Lung (tissue), 16 donors: ENCODE data around the gene EXOC2. TPM values are rescaled to one million over a fixed set of nuclear protein-coding genes. Genes with fewer than 3 reads are reported as not detected.

Experiments
- ATAC-seq: fragments of 200-7000 bp; cut with Tn5 transposase; one replicate; pipeline ENCODE4 v1.9.1; 2020; ENCODE audit warnings: moderate number of reproducible peaks; ENCODE audit not compliant: insufficient read depth, low FRiP score
- DNase-seq, 3 donors: peaks; one replicate each; pipeline ENCODE4 v3.0.0-alpha.2; 2013 to 2017
- H3K27ac ChIP-seq, 2 donors: one replicate each; pipeline ENCODE4 v1.5.1; 2013; ENCODE audit warnings: mild to moderate bottlenecking in 2 of 2, moderate library complexity in 2 of 2, control low read depth in 1 of 2, inconsistent platforms in 1 of 2, low read depth in 1 of 2, low read length in 1 of 2
- H3K27me3 ChIP-seq, 3 donors: one replicate each; pipeline ENCODE4 v1.5.1; 2013; ENCODE audit warnings: low read length in 2 of 3; ENCODE audit not compliant: control insufficient read depth in 3 of 3, insufficient read depth in 3 of 3
- H3K36me3 ChIP-seq, 4 donors: one replicate each; pipeline ENCODE4 v1.5.1; 2013; ENCODE audit warnings: low read length in 4 of 4, mild to moderate bottlenecking in 1 of 4, moderate library complexity in 1 of 4; ENCODE audit not compliant: control insufficient read depth in 4 of 4, insufficient read depth in 4 of 4
- H3K4me1 ChIP-seq, 5 donors: one replicate each; pipeline ENCODE4 v1.5.1; 2013; ENCODE audit warnings: low read length in 5 of 5, mild to moderate bottlenecking in 2 of 5, moderate library complexity in 1 of 5; ENCODE audit not compliant: control insufficient read depth in 5 of 5, insufficient read depth in 5 of 5
- H3K4me3 ChIP-seq: one replicate; pipeline ENCODE4 v1.5.1; 2013; ENCODE audit warnings: mild to moderate bottlenecking, control low read depth, moderate library complexity
- H3K9ac ChIP-seq, 2 donors: one replicate each; pipeline ENCODE4 v1.5.1; 2013; ENCODE audit warnings: low read length in 2 of 2, control low read depth in 1 of 2; ENCODE audit not compliant: insufficient read depth in 1 of 2
- H3K9me3 ChIP-seq, 4 donors: one replicate each; pipeline ENCODE4 v1.5.1; 2013; ENCODE audit warnings: low read length in 3 of 4, mild to moderate bottlenecking in 1 of 4, moderate library complexity in 1 of 4; ENCODE audit not compliant: control insufficient read depth in 4 of 4, insufficient read depth in 3 of 4
- WGBS, 2 donors: extraction: QIAGEN DNeasy Blood & Tissue Kit; methylation state at CpG; one replicate each; pipeline ENCODE4 v1.1.7; 2013; 5-methylcytosine and 5-hydroxymethylcytosine counted together
- long read RNA-seq, 5 donors: transcript quantifications; one replicate each; lab custom pipeline, GENCODE V29; 2026
- polyA plus RNA-seq, 2 donors: library from polyadenylated mRNA; stranded (reverse); fragments of 200-250 nt; gene quantifications; one replicate each; pipeline ENCODE4 v1.2.1, GENCODE V29; 2013
- total RNA-seq, 2 donors: library from RNA; depleted of rRNA in 1 of 2; stranded (reverse); fragments of >200 nt in 1 of 2; gene quantifications; one replicate each; pipeline ENCODE4 v1.2.1, GENCODE V29; 2014 to 2021
- TF ChIP-seq, protein P1 (sequence below): IDR thresholded peaks from 2 replicates; pipeline ENCODE4 v1.5.1; 2012; ENCODE audit warnings: mild to moderate bottlenecking; ENCODE audit errors: control extremely low read depth, extremely low read depth
- donor health status: control.
- donor health status: control.
- donor health status: Bipolar disorder and iron deficiency.
- donor health status: healthy.
- donor health status: DM: yes; HTN: yes; CAD: no.

The EXOC2 gene
- total RNA-seq, result 10 to 100 TPM; 15.9 to 33.0 TPM
- polyA plus RNA-seq, result 1 to 10 TPM; 6.3 to 9.8 TPM
- long read RNA-seq, donor 1, full-length matches to known transcripts, result 4 of 4 reads
- long read RNA-seq, donor 1, partial matches to known transcripts, result 0 of 4 reads
- long read RNA-seq, donor 1, other reads (novel, unspliced or antisense), result 0 of 4 reads
- long read RNA-seq, donor 2, partial matches to known transcripts, result 0 of 1 reads
- long read RNA-seq, donor 2, other reads (novel, unspliced or antisense), result 0 of 1 reads
- long read RNA-seq, donor 3, full-length matches to known transcripts, result 7 of 7 reads
- long read RNA-seq, donor 3, partial matches to known transcripts, result 0 of 7 reads
- long read RNA-seq, donor 3, other reads (novel, unspliced or antisense), result 0 of 7 reads
- long read RNA-seq, donor 4, full-length matches to known transcripts, result 1 of 1 reads
- long read RNA-seq, donor 4, partial matches to known transcripts, result 0 of 1 reads
- long read RNA-seq, donor 4, other reads (novel, unspliced or antisense), result 0 of 1 reads
- long read RNA-seq, donor 5, full-length matches to known transcripts, result 4 of 9 reads
- long read RNA-seq, donor 5, partial matches to known transcripts, result 5 of 9 reads
- long read RNA-seq, donor 5, other reads (novel, unspliced or antisense), result 0 of 9 reads

- Histone ChIP-seq H3K4me3 (peak within 1 kb of the TSS; percentile 91), H3K27me3 (no peaks in the 10 kb centered on the region), H3K36me3 (peaks cover 0 to 3% (median 1%) of the 10 kb centered on the region in 4 donors), H3K4me1 (peaks cover 2 to 24% (median 6%) of the 10 kb centered on the region in 5 donors), H3K9ac (peak within 1 kb of the TSS; percentile 61 to 82), H3K27ac (peak within 1 kb of the TSS; percentile 85 to 94), H3K9me3 (no peaks in the 10 kb centered on the region)
- peak; percentile 85 to 90 (median 88) for DNase-seq
- TF ChIP-seq, protein P1, sequence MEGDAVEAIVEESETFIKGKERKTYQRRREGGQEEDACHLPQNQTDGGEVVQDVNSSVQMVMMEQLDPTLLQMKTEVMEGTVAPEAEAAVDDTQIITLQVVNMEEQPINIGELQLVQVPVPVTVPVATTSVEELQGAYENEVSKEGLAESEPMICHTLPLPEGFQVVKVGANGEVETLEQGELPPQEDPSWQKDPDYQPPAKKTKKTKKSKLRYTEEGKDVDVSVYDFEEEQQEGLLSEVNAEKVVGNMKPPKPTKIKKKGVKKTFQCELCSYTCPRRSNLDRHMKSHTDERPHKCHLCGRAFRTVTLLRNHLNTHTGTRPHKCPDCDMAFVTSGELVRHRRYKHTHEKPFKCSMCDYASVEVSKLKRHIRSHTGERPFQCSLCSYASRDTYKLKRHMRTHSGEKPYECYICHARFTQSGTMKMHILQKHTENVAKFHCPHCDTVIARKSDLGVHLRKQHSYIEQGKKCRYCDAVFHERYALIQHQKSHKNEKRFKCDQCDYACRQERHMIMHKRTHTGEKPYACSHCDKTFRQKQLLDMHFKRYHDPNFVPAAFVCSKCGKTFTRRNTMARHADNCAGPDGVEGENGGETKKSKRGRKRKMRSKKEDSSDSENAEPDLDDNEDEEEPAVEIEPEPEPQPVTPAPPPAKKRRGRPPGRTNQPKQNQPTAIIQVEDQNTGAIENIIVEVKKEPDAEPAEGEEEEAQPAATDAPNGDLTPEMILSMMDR, result no peak
- WGBS, 2 donors, result 1% methylated on average over 54 to 63 of the region's 63 CpGs
- ATAC-seq, result peak; percentile 96
Observed at GRCh38 chr6:692858-693722, at the start of gene EXOC2. Gene EXOC2, minus strand, starts transcription at chr6:693139. Its CDS starts 55,321 bp downstream, at chr6:637818.

DNA sequence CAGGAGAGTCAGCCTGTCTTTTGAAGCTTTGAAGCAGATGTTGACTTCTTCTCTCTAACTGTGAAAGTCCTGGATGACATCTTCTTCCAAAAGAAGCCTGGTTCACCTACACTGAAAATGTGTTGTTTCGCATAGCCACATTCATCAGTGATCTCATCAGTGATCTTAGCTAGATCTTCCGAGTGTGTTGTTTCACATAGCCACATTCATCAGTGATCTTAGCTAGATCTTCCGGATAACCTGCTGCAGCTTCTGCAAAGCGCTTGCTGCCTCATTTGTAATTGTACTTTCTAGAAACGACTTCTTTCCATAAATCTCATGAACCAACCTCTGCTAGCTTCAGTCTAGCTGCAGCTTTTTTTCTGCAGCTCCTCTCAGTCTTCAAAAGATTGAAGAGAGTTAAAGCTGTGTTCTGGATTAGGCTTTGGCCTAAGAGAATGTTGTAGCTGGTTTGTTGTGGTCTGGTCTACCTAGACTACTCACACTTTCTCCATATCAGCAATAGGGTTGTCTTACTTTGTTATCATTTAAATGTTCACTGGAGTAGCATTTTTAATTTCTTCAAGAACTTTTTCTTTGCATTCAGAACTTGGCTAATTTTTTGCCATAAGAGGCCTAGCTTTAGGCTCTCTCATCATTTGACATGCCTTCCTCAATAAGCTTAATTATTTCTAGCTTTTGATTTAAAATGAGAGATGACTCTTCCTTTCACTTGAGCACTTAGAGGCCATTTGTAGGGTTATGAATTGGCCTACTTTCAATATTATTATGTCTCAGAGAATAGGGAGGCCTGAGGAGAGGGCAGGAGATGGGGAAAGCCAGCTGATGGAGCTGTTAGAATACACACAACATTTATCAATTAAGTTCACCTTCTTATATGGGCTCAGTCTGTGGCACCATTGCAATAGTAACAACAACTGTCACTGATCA is 48.7 kb upstream of the EXOC2 start:
- no peak for ATAC-seq
- Histone ChIP-seq H3K36me3 (no peaks in the 10 kb centered on the region), H3K27me3 (no peaks in the 10 kb centered on the region), H3K4me3 (no peak overlapping the region), H3K9me3 (no peaks in the 10 kb centered on the region), H3K9ac (no peak overlapping the region), H3K4me1 (no peaks in the 10 kb centered on the region), H3K27ac (no peak overlapping the region)
- TF ChIP-seq, protein P1, result no peak
- no peak for DNase-seq
- WGBS, 2 donors, result 90 to 95% methylated on average over 5 of the region's 5 CpGs

DNA sequence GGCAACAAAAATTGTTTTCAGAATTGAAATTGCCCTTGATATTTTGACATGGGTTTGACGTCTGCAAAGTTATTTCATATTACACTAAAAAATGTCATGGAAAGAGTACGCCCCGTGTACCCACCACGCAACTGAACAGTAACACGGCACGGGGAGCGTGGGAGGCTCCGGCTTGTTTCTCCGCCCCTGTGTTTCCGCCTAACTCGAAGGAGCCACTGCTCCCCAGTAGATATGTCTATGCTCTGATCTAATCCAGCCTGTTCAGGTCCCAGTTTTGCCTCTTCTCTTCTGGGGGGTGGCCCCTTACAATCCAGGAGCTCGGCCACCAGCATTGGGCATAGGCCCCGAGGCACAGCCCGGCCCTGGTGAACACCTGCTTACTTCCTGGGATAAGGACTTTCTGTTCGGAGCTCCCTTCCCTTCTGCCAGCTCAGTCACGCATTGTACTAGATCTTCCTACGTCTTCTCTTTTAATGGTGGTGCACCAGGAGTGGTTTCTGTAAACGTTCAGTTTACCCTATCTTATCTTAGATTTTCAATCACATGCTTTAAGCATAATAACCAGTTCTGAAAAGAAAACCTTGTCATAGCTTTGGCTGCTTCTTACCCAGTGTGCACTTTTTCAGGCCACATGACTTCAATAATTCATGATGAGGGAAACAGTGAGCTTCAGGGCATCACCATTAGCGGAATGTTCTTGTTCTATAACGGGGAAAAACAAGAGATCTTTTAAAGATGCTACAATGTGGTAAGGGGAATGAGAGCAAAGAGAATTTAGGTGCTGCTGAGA is 43.9 kb upstream of the EXOC2 start:
- no peak overlapping the region for H3K9ac ChIP-seq
- H3K9me3 ChIP-seq, result no peaks in the 10 kb centered on the region
- DNase-seq, result no peak
- peaks cover 0 to 11% (median 0%) of the 10 kb centered on the region in 5 donors for H3K4me1 ChIP-seq
- no peak for ATAC-seq
- WGBS, 2 donors, result 83 to 89% methylated on average over 20 of the region's 20 CpGs
- no peak overlapping the region for H3K4me3 ChIP-seq
- TF ChIP-seq, protein P1, result no peak
- H3K27ac ChIP-seq, result no peak overlapping the region
- no peaks in the 10 kb centered on the region for H3K36me3 ChIP-seq
- H3K27me3 ChIP-seq, result no peaks in the 10 kb centered on the region
